ENCODE measurements around the gene AKT3.

The AKT3 gene

DNA sequence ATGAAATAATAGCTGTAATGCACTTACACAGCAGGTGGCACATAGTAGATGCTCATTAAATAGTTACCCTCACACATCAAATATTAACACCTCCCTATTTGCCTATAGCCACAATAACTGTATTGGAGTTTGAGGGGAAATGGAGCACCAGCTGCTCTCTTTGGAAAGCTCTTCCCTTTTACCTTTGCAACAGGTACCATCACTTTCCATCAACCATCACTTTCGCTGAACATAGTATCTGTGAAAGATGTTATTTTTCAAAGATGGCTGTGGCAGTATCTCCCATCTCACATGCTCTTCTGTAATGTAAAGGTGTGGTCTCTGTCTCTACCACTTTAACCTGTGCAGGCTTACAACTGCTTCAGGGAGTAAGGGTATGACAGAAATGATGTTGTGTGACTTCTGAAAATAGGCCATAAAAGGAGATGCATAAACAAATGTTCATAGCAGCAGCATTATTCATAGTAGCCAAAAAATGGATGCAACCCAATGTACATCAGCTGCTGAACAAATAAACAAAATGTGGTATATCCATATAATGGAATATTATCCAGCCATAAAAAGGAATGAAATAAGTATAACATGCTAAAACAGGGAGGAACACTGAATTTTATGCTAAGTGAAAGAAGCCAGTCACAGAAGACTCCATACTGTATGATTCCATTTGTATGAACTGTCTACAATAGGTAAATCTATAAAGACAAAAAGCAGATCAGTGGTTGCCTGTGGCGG, 288.3 kb downstream of the AKT3 start:
- TF ChIP-seq CEBPB (IDR thresholded peaks at IDR 0.05): no peak

GRCh38 chr1:243559575-243560162, 290.4 kb downstream of the AKT3 start:
- no peak for TF ChIP-seq ZBTB7A (IDR thresholded peaks at IDR 0.05; ENCODE audit: low read depth)
- no peak for TF ChIP-seq CREB1 (IDR thresholded peaks at IDR 0.05; ENCODE audit: low read depth)
- no peak for TF ChIP-seq TCF12 (IDR thresholded peaks at IDR 0.05; ENCODE audit: low read depth)
- no peak for TF ChIP-seq NFIC (IDR thresholded peaks at IDR 0.05)
- TF ChIP-seq EP300 (IDR thresholded peaks at IDR 0.05; ENCODE audit: borderline replicate concordance): no peak
- TF ChIP-seq, protein P1, sequence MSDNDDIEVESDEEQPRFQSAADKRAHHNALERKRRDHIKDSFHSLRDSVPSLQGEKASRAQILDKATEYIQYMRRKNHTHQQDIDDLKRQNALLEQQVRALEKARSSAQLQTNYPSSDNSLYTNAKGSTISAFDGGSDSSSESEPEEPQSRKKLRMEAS (IDR thresholded peaks at IDR 0.05): no peak
- TF ChIP-seq TEAD4 (IDR thresholded peaks at IDR 0.05): no peak
- no peak for TF ChIP-seq FOXM1 (IDR thresholded peaks at IDR 0.05; ENCODE audit: borderline replicate concordance, low read depth)
- TF ChIP-seq CEBPB (IDR thresholded peaks at IDR 0.05): no peak
- TF ChIP-seq YY1 (IDR thresholded peaks at IDR 0.05; ENCODE audit: low read depth): no peak
- no peak for TF ChIP-seq USF1 (IDR thresholded peaks at IDR 0.05)
- TF ChIP-seq REST (IDR thresholded peaks at IDR 0.05; ENCODE audit: low read depth): no peak
- no peak for TF ChIP-seq TAF1 (IDR thresholded peaks at IDR 0.05; ENCODE audit: low read depth)
- no peak for TF ChIP-seq RAD21 (IDR thresholded peaks at IDR 0.05; ENCODE audit: low read depth)
- TF ChIP-seq EGR1 (IDR thresholded peaks at IDR 0.05): no peak

GRCh38 chr1:243558576-243558975, 291.5 kb downstream of the AKT3 start:
- TF ChIP-seq CEBPB (IDR thresholded peaks at IDR 0.05) (no peak), YY1 (IDR thresholded peaks at IDR 0.05; ENCODE audit: low read depth) (no peak), CREB1 (IDR thresholded peaks at IDR 0.05; ENCODE audit: low read depth) (no peak), RAD21 (IDR thresholded peaks at IDR 0.05; ENCODE audit: low read depth) (no peak)

GRCh38 chr1:243557866-243558265, 292.2 kb downstream of the AKT3 start:
- TF ChIP-seq REST (IDR thresholded peaks at IDR 0.05; ENCODE audit: low read depth) (no peak), TCF12 (IDR thresholded peaks at IDR 0.05; ENCODE audit: low read depth) (no peak), FOXM1 (IDR thresholded peaks at IDR 0.05; ENCODE audit: borderline replicate concordance, low read depth) (no peak), RAD21 (IDR thresholded peaks at IDR 0.05; ENCODE audit: low read depth) (no peak), ZBTB7A (IDR thresholded peaks at IDR 0.05; ENCODE audit: low read depth) (no peak), USF1 (IDR thresholded peaks at IDR 0.05) (no peak), TEAD4 (IDR thresholded peaks at IDR 0.05) (no peak), CEBPB (IDR thresholded peaks at IDR 0.05) (no peak), NFIC (IDR thresholded peaks at IDR 0.05) (no peak), CREB1 (IDR thresholded peaks at IDR 0.05; ENCODE audit: low read depth) (no peak), TAF1 (IDR thresholded peaks at IDR 0.05; ENCODE audit: low read depth) (no peak), YY1 (IDR thresholded peaks at IDR 0.05; ENCODE audit: low read depth) (no peak)
- TF ChIP-seq, protein P1 (IDR thresholded peaks at IDR 0.05): no peak

- TF ChIP-seq USF1 (IDR thresholded peaks at IDR 0.05) (no peak), TEAD4 (IDR thresholded peaks at IDR 0.05) (no peak), RAD21 (IDR thresholded peaks at IDR 0.05; ENCODE audit: low read depth) (no peak), FOXM1 (IDR thresholded peaks at IDR 0.05; ENCODE audit: borderline replicate concordance, low read depth) (no peak), ZBTB7A (IDR thresholded peaks at IDR 0.05; ENCODE audit: low read depth) (no peak), CEBPB (IDR thresholded peaks at IDR 0.05) (no peak), EP300 (IDR thresholded peaks at IDR 0.05; ENCODE audit: borderline replicate concordance) (no peak), NFIC (IDR thresholded peaks at IDR 0.05) (no peak), CREB1 (IDR thresholded peaks at IDR 0.05; ENCODE audit: low read depth) (no peak), TAF1 (IDR thresholded peaks at IDR 0.05; ENCODE audit: low read depth) (no peak), YY1 (IDR thresholded peaks at IDR 0.05; ENCODE audit: low read depth) (no peak), TCF12 (IDR thresholded peaks at IDR 0.05; ENCODE audit: low read depth) (no peak), EGR1 (IDR thresholded peaks at IDR 0.05) (no peak), REST (IDR thresholded peaks at IDR 0.05; ENCODE audit: low read depth) (no peak)
- TF ChIP-seq, protein P1 (IDR thresholded peaks at IDR 0.05): no peak
Measured at GRCh38 chr1:243554686-243555085, 295.4 kb downstream of the AKT3 start.
